HG03457 (cell line): Measurements from ENCODE around the gene FOXP1.

ENCODE experiments used
- ATAC-seq: cut with Tn5 transposase; IDR thresholded peaks from one replicate; pipeline ENCODE4 v1.9.1; 2021; ENCODE audit warnings: moderate number of reproducible peaks; ENCODE audit not compliant: unreplicated experiment

The FOXP1 gene

DNA sequence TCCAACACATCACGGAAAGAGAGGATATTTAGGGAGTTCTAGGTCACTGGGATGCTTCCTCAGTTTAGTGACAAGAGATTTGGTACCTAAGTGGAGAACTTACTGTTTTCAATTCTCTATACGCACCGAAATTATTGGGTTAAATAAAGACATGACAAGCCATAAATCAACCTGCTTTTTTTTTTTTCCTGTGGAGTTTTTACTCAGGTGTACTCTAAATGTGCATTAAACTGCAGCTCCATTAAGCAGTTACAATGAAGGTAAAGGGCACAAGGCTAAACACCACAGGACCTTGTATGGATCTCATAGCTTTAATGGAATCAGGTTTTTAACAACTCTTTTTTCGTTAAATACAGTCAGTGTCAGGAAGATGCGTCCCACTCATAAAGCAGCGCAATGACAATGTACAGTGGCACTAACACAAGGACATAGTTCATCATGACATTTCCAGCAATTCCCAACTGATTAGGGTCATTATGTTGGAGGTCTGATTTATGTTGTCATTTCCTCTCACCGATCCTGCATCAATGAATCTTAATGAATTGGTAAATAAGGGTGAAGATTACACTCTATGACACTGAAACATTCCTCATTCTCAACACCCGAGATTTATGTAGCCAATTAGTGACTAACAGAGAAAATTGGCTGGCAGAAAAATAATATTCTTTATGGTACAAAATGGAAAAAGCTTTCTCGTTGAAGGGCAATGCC lies 355.2 kb downstream of the FOXP1 start:
- ATAC-seq = no peak

DNA sequence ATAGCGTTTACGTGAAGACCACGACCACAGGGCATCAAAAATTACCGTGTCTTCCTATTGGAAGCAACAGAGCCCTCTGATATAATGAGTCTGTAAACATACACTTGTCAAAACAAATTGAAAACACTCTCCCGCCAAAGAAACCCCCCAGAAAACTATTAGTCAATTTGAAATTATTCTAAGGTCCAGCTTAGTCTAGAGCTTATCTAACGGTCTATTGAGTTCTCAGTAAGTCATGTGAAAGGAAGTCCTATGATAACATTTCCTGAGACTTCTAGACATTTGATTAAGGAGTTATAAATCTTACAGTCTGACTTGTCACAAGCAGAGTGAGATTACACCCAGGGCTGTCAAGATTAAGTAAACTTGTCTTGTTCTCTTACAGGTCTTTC lies 356.3 kb downstream of the FOXP1 start:
- no peak for ATAC-seq

DNA sequence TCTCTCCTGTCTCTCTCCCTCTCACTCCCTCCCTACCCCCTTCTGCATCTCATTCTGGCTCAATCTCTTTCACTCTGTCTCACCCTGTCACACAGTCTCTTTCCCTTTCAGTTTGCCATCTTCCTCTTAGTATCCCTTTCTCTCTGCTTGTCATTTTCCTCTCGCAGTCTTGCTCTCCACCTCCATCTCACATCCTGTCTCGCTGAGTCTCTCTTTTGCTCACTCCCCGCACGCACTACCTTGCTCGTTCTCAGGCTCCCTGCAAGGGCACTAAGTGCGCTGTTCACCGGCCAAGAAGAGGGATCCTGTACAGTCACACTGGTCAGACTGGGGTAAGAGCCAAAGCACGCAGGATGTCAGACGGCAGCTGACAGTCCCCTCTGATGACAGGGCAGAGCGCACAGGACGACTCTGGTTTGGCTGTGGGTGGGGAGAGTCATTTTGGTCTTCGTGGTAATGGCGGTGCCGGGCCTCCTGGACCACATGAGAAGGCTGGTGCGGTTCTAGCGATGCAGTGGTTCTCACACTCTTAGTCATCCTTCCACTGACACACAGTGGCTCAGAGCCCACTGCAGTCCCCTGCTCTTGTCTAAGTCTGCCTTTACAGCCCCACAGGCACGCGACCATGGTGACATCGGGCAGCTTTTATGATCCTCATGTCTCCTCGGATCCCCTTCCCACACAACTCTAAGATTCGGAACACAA lies 356.8 kb downstream of the FOXP1 start:
- peak; percentile 84 for ATAC-seq

DNA sequence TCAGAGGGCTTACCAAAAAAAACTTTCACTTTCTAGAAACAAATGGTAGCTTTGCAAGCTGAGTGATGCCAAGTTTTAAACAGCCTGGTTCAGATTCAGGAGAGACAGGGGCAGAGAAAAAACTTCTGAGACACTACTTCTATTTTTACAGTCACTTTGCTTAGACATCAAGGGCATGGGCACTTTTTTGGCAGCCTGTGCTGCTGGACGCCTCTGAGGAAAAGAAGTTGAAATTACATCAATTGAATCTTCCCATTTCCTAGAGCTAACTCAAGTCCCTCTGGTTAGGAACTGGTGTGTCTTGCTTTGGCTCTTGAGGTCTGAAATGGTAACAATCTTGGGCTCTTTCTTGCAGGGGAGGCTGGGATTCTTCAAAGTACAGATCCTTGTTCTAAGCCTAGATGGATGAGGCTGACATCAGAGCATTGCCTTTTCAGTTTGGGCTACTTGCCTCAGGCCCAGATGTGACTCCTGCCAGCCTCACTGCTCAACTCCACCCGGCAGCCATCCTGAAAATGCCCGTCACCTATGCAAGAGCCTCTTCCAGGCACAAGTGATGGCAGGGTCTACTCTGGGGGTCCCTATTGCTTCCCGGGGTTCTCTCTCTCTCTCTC lies 357.5 kb downstream of the FOXP1 start:
- ATAC-seq = peak; percentile 2

DNA sequence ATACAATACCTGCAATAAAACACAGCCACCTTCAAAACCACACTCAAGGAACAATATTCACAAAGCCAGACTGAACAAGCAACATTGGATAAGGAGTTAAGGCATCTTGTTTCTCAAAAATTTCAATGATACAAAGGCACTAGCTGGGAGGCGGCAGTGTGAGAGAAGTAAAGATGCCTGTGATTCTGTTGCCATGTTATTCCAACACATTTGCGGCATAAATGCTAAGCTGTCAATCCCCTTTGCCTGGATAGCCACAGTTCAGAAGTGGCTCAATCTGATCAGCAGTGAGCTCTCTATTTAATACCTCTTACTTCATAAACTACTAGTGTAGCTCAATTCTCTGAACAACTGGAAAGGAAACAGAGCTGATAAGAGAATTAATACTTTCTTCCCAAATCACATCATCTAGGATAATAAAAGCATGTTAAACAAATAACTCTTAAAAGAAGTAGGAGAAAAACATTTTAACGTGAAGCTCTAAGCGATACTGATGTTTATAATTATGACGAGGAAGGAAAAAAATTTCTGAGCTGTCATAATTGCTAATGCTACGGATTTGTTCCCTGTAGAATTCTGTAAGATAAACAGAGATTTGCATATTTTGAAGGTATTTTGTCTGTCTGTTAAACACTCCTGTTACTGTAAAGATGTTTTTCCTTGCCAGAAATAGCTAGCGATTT lies 358.4 kb downstream of the FOXP1 start:
- no peak for ATAC-seq

DNA sequence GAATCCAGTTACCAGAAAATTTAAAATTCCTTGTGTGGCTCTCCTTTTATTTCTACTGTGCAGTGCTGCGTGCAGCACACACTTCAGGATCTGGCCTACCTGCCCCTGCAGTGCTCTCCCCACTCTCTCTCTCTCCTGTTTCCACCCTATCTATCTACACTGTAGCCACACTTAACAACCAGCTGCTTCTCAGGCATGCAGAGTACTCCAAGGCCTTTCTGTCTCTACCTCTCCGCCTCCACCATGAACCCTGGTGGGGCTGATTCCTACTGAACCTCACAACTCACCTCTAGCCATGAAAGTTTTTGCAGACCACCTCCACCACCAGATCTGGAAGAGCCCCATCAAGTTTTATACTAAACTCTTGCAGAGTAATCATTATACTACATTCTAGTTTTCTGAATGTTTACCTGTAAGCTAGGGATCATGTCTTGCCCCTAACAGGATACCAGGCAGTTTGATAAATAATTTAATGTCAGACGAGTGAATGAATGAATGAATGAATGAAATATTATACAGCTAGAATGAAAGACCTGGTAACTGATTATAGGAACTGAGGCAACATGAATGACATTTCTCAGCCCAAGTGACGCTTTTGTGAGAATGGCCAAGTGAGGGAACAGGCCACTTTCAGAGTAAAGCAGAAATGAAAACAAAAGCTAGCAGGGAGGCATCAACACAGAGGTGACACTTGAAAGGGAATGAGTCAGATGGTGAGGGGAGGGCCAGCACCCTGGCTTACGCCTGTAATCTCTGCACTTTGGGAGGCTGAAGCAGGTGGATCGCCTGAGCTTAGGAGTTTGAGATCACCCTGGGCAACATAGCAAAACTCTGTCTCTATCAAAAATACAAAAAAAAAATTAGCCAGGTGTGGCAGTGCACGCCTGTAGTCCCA lies 363.5 kb downstream of the FOXP1 start:
- peak; percentile 83 for ATAC-seq

DNA sequence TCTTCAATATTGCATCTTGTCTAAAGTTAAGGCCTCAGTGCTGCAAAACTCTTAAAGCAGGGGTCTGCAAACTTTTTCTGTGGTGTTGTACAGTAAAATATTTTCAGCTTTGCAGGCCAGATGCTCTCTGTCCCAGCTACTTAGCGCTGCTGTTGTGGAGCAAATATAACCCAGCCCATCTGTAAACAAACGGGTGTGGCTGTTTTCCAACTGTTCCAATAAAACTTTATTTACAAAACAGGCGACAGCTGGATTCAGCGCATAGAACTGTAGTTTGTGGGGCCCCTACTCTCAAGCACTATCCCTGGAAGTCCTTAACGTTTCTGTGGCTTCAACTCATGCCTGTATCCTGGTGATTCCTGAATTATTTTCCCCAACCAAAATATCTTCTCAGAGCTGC lies 365.0 kb downstream of the FOXP1 start:
- ATAC-seq = no peak

DNA sequence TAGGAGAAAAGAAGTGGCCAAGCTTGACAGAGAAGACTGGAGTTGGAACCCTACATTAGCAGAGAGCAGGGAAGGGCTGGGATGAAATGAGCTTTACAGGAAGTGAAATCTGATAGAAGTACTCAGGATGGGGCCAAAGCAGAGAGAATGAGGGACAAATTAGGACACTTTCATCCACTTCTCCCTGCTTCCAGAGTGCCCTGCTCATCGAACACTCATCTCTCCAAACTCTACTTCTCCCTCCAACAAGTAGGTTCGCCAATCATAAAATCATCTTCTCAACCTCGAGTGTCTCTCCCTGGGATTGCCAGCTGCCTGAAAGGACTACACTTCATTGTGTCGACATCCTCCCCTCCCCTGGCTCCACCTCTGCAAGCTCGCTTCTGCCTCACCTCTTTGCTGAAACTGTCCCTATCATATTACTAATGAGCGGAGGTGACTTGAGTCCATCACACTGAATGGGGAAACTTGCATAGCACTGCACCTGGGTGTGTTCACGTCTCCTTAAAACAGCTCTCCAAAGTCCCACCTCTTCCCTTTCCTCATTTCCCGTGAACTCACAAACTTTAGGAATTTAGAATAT lies 365.8 kb downstream of the FOXP1 start:
- no peak for ATAC-seq

DNA sequence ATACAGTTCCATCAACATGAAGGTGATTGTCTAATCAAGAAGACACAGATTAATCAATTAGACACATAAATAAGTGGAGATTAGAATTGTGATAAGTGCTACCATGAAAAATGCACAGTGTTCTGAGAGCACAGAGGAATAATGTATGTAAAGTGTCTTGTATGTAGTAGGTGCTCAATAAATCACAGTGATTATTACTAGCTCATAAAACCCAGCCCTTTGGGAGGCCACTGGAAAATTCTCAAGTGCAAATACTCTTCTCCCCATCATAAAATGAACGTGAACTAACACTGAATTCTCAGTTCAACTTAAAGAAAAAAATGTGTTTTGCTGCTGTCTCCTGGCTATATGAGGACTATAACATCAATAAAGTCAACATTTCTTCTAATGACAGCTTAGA lies 368.2 kb downstream of the FOXP1 start:
- no peak for ATAC-seq

DNA sequence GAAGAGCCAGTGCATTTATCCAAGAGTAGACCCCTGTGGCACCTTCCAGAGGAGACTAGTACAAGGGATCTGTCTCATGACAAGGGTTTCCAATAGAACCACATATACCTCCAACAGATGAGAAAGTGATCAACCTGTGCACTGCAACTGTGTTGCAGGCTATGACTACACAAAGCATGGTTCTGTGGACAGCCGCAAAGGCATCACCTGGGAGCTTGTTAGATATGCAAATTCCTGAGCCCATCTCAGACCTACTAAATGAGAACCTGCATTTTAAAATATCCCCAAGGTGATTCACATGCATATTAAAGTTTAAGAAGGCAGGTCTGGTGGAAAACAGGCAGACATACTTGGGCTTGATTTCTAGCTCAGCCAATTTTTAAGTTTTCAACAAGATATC lies 368.7 kb downstream of the FOXP1 start:
- ATAC-seq = no peak

DNA sequence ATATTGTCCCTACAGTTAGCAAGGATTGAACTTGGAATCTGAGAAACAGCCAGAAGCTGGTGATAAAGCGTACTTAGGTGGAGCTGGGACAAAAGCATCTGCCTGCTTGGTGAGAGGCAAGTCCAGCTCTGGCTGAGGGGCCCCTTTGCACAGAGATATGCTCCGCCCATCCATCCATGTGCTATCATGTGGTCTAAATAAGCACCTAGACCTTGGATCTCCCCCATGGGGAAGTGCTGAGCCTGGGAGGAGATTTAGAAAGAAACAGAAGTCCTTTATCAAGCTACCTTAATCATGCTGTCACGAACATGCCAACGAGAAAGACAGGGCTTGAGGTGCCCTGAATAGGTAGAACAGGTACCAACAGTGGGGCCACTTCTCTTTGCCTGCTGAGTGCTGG lies 369.5 kb downstream of the FOXP1 start:
- ATAC-seq = no peak

DNA sequence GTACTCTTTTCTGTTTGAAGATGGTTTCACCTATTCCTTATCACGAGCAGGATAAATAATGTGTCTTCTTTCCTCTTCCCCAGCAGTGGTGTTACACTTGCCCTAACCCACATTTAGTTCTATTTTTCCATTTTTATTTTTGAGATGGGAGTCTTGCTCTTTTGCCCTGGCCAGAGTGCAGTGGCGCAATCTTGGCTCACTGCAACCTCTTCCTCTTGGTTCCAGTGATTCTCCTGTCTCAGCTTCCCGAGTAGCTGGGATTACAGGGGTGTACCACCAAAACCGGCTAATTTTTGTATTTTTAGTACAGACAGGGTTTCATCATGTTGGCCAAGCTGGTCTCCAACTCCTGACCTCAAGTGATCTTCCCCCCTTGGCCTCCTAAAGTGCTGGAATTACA lies 372.4 kb downstream of the FOXP1 start:
- no peak for ATAC-seq

DNA sequence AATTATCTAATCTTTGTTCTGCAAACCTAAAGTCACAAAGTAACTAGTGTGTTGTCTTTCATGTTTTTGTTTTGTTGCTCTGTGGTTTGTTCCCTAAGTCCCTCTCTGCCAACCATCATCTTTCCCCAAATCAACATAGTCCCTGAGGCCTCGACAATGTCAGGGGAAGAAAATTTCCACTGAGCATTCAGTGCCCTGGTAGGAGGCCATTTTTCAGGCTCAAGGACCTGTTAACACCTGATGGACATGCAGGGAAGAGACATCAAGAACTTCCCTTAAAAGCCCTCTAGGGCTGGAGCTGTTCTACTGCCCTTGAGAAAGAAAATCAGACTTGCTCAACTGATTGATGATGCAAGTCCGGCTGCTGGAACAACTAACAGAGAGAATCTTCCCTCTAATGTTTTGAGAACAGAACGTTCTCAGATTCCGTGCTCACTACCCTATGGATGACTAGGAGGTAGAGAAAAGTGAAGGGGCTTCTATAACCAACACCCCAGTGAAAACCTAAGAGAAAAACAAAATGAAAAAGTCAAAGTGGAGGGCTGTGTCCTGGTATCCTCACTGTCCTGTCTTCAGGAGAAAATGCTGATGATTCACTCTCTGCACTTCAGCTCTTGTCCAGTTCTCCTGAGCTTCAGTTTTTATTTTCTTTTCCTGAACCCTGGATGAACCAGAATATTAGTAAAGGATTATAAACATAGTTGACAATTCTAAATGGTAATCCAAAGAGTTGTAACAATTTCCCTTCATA lies 373.1 kb downstream of the FOXP1 start:
- ATAC-seq = no peak

DNA sequence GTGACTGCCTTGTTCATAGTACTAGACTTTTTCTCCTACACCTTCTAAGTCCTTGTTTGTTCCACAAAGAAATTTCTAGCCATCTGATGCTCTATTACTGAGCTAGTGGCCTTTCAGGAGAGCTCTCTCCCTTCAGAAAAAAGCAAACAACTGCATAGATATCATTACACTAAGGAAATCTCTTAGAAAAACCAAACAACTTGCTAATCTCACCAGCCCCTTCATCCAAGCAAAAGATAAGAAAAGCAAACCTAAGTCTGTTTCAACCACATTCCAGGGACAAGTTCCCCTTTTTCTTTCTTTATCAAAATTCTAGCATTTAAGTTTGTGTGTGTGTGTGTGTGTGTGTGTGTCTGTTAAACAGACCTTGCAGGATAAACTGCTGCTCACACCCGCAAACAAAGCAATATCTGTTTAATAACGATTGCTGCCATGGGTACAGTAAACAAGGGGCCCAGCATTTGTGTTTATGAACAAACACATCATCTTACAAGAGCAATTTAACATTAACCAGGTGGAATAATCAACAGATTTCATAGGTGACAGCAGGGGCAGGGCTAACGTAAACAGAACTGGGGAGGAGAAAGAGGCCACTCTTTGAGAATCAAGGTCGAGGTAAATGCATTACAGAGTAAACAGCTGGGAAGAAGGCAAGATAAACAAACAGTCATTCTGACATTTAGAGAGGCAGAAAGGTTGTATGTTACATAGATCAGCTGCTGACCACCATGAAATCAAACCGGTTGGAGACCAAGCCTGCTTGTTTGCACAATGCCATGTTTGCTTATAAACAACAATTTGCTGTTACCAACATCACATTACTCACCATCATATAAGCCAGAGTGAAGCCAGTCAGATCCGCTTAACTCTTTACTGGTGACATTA lies 375.1 kb downstream of the FOXP1 start:
- ATAC-seq = no peak

DNA sequence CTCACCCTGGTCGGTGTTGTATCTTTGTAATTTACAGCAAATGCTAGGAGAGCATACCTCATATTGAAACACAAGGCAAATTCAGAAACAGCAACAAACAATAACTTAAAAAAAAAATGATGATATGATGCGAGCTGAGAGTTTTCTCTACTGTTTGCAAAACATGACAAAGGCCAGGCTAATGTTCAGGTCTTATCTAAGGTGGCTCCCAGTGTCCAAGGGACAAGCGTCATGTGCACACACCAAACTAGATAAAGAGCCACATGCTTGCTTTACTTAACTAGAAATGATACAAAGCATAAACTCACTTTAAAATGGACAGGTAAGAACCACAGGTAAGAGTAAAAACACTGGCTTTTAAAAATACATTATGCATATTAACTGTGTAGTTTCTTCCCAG lies 375.9 kb downstream of the FOXP1 start:
- no peak for ATAC-seq

DNA sequence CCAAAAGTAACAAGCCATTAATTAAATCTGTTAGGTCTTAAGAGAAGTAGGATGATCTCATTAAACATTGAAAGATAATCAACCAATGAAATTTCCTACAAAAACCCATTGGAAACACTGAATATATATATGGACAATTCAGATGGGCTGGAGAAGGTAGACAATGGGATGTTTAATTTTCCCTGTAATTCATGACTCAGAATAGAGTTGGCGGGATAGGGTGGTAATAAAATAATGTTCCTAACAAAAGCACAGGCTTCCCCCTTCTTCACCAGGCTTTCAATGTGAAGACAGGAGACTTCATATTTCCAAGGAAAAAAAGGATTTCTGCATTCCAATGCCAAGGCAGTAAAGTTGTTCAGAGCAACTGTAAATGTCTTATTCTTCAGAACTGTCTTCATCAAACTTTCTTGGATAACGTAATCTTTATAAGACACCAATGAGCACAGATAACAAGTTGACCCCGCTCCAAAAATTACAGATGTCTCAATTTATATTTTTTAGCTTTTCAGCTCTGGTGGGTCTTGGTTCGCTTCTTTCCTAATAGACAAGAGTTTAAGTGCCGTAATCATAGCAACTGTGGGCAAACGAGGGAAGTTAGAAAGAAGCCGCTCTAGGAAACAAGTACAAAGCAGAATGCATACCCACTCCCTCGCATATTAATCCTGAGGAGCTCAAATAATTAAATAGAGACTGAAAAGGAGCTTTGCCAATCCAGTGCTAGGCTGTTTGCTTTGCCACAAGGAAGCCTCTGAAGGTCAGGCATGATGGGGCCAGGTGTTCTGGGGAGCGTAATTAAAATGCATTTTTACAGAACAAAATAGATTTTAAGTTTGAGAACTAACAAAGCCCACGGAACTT lies 377.0 kb downstream of the FOXP1 start:
- no peak for ATAC-seq

DNA sequence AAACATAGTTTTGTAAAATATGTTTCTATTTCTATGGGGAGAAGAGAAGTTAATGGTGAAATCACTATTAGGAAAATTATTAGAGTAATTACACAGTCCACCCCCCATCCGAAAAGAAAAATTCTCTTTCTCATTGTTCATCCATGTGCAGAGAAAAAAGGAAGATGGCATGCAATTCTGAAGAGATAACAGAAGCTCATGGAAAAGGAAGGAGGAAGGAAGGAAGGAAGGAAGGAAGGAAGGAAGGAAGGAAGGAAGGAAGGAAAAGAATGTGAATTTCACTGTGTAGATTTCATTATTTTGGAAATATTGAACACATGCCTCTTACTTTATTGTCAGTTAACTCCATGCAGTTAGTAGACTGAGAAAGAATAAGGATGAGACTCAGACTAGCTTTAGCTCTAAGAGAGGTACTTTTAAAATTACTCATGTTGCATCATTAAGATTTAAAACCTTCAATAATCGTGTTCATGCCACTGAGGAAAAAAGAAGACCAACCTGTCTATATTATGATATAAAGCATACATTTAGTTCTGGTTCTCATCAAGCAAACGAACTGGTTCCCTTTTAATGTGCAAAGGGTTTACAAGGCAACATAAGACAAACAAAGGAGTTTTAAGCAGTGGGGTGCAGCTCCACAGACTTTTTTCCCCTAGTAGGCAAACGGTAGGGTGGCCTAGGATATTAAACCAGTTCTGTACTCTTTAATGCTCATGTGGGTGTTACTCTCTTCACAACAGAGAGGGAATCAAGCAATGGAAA lies 379.6 kb downstream of the FOXP1 start:
- no peak for ATAC-seq
